ENCODE results near the gene PDE1A.

Gene PDE1A

GRCh38 chr2:182187130-182187529 is 239.7 kb downstream of the PDE1A start:
- no peak for DNase-seq

- no peak for DNase-seq
Observed at GRCh38 chr2:182186132-182186735, 240.6 kb downstream of the PDE1A start.

- DNase-seq, result no peak
Observed at GRCh38 chr2:182182436-182182835, 244.4 kb downstream of the PDE1A start.

DNA sequence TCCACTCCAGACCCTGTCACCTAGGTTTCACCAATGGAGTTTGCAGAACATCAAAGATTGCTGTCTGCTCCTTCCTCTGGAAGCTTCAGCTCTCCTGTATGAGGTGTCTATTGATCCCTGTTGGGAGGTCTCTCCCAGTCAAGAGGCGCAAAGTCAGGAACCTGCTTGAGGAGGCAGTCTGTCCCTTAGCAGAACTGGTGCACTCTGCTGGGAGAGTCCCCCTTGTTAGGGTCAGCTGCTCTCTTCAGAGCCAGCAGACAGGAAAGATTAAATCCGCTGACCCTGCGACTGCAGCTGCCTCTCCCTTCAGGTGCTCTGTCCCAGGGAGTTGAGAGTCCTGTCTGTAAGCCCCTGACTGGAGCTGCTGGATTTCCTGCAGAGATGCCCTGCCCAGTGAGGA is 245.5 kb downstream of the PDE1A start:
- no peak for DNase-seq

DNA sequence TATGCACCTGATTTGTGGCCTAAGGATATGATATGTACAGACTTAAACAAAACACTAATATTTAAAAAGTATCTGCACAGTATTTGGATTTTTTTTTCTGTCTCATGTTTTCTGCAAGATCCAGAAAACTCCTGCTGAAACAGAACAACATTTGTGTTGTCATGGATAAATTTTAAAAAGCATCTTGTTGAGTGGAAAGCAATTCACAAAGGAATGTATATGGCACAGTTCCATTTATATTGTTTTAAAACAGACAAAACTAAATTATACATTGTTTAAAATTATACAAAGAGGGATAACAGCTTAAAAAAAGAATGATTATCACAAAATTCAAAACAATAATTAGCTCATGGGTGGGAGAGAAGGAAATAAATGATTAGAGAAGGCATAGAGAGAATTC is 247.7 kb downstream of the PDE1A start:
- no peak for DNase-seq

- no peak for DNase-seq
Observed at GRCh38 chr2:182173944-182174622, 252.8 kb downstream of the PDE1A start.

DNA sequence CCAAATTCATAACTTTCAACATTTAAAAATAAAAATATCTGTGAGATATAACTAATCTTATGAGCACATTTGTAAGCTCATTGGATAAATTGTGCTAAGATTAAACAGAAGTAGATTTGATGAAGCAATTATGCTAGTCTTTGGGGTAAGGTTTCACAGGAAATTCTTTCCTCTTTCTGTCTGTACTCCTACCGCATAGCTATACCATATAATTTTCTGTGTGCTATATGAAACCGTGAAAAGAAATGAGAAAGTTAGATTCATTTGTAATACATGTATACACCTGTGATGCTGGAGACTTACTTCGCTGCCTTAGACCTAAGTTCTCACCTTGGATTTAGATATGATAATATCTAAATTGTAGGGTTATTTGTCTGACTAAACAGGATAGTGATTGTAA is 256.5 kb downstream of the PDE1A start:
- no peak for DNase-seq

DNA sequence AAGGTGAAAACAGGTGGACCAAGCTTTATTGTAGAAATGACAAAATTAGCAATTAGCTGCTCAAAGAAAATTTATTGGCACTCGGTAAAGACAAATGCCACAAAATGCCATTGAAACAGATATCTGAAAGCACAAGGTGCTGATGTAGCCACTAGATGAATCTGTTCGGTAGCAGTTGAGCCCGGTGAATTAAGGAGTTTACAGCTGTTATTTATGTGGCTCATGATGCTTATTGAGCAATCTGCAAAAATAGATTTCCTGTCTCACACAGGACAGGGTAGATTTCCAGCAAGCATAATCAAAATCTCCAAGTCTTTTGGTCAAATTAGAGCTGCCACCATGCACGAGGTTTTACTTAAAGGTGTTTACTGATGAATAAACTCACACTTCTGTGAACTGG is 259.0 kb downstream of the PDE1A start:
- no peak for DNase-seq

GRCh38 chr2:182166841-182167240 is 260.0 kb downstream of the PDE1A start:
- DNase-seq, result no peak

GRCh38 chr2:182166406-182166805 is 260.4 kb downstream of the PDE1A start:
- DNase-seq, result no peak

GRCh38 chr2:182165202-182165601 is 261.6 kb downstream of the PDE1A start:
- DNase-seq, result no peak

DNA sequence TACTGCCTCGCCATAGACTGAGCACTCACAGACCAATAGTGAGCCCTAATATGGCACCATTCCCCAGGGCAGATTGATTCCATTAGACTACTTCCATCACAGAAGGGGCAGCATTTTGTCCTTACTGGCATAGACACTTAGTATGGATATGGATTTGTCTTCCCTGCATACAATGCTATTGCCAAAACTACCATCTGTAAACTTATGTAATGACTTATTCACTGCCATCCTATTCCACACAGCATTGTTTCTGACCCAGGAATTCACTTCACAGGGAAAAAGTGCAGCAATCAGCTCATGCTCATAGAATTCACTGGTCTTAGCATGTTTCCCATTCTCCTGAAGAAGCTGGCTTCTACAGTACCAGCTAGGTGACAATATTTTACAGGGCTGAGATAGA is 262.1 kb downstream of the PDE1A start:
- DNase-seq, result no peak

DNA sequence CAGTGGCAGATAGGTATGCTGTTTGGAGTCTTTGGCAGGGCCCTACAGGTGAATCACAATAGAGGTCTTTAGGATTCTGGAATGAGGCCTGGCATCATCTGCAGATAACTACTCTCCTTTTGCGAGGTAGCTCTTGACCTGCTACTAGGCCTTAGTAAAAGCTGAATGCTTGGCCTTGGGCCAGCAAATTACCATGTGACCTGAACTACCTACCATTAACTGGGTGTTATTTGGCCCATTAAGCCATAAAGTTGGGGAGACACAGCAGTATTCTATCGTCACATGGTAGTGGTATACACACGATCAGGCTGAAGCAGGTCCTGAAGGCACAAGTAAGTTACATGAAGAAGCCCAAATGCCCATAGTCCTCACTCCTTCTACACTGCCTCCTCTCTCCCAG is 263.0 kb downstream of the PDE1A start:
- no peak for DNase-seq

DNA sequence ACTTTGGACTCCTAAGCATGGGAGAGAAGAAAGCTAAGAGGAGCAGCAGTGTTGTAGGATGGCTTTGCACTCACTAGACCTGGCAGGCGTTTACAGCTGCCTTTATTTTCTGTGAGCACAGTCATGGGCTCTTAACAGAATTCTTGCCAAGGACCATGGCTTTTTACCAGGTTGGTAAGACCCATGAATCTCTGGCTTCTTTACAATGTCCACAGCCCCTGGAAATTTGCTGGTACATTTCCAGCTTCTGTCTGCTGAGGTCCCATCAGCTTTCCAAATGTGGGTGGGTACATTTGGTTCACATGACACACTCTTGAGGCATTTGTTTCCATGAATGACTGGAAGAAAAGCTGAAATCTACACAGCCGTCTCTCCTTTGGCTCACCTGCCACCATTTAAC is 278.5 kb downstream of the PDE1A start:
- no peak for DNase-seq

DNA sequence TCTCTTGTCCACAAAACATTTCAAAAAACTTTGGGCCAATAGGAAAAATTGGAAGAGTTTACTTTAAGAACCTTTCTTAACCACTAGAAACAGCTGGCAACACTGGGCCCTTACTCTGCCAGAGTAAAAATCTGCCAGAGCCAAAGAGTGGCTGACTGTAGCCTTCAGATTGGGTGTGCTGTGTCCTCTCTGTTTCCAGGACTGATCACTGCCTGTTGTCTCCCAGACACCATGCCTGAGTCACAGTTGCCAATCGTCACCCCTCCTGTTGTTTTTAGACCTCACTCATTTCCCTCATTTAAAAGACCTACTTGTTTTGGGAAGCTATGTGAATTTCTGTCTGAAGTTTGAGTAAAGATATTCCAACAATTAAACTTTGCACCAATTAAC is 282.1 kb downstream of the PDE1A start:
- DNase-seq, result no peak

GRCh38 chr2:182144041-182144775 is 282.6 kb downstream of the PDE1A start:
- DNase-seq, result no peak

DNA sequence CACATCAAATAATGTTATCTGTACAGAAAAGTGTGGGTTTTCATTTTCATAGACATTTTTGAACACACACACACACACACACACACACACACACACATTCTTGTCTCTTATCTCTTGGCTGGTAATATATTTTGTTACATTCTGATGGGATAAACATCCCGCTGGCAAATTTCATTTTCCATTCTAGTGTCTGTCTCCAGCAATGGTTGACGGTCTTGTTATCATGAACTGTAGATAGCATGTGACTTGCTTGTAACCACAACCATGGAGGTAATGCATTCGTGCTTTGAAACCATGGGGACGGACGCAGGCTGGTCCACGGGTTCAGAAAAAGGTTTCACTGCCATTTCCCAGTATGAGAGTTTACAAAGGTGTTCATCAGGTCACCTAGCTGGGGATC is 284.8 kb downstream of the PDE1A start:
- DNase-seq, result no peak

DNA sequence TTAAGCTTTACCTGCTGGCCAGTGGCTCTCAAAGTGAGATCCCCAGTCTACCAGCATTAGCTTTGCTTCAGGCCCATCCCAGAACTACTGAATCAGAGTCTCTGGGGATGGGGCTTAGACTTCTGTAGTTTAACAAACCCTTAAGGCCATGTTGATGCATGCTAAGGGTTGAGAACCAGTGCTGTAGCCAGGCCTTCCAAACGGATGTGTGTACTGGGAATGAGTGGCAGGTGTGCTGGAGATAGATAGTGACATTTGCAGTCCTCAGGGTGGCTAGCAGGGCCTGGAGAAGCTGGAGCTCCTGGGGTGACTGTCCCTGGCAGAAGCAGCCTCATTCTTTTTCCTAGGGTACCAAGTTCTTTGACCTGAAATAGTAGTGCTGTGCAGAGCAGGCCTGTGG is 292.6 kb downstream of the PDE1A start:
- no peak for DNase-seq

- no peak for DNase-seq
Observed at GRCh38 chr2:182133195-182133891, 293.5 kb downstream of the PDE1A start.

DNA sequence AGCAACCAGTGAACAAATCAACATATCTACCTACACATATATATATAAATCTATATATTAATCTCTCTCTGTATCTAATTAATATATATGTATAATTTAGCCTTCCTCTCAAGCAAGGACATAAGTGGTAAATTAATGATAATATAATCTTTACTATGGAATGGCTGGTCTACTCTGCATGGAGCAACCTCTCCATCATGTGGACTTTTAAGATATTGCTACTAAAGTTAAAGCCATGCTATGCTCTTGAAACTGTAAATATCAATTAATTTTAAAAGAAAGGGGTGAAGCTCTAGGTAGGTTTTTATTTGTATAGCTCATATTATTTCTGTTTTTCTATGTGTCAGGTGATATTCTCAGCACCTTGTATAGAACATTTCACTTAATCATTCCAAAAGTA is 294.2 kb downstream of the PDE1A start:
- no peak for DNase-seq

- DNase-seq, result no peak
Observed at GRCh38 chr2:182128821-182129707, 297.8 kb downstream of the PDE1A start.

DNA sequence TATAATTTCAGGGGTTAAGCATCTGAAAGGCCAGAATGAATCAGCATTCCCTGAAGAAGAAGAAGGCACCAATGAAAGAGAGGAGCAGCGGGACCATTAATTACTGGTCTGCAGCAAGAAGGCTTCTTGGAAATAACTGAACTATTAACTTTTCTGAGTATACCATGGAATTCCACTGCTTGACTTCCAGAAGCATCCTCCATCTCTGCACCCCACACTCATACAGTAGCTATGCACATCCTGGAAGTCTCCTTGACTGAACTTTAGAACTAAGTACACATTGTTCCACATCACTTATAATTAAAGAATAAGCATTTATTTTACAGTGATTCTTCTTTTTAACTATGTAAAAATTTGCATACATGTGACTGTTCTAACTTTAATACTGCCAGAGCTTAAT is 309.6 kb downstream of the PDE1A start:
- no peak for DNase-seq

DNA sequence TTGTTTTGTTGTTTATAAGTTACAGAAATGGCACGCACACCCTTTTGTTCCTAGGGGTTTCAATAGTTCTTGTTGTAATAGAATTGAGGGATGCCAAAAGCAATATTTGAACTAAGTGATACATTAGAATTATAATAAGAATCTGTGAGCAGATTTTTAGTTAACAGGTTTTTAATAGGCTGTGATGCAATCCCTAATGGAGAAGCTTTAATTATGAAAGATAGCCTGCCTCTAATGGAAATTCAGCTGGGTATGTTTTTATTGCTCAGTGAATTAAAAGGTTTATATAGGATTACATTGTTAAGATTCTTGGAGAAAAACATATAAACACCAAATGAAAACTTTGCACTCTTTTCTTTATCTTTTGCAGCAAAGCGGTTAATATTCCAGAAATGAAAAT is 310.1 kb downstream of the PDE1A start:
- no peak for DNase-seq
